ENCODE data around the gene RSU1. TPM values are rescaled to one million over a fixed set of nuclear protein-coding genes. Genes with fewer than 3 reads are reported as not detected.

Gene RSU1
- 58.6 and 78.3 TPM in 2 replicates for total RNA-seq

DNA sequence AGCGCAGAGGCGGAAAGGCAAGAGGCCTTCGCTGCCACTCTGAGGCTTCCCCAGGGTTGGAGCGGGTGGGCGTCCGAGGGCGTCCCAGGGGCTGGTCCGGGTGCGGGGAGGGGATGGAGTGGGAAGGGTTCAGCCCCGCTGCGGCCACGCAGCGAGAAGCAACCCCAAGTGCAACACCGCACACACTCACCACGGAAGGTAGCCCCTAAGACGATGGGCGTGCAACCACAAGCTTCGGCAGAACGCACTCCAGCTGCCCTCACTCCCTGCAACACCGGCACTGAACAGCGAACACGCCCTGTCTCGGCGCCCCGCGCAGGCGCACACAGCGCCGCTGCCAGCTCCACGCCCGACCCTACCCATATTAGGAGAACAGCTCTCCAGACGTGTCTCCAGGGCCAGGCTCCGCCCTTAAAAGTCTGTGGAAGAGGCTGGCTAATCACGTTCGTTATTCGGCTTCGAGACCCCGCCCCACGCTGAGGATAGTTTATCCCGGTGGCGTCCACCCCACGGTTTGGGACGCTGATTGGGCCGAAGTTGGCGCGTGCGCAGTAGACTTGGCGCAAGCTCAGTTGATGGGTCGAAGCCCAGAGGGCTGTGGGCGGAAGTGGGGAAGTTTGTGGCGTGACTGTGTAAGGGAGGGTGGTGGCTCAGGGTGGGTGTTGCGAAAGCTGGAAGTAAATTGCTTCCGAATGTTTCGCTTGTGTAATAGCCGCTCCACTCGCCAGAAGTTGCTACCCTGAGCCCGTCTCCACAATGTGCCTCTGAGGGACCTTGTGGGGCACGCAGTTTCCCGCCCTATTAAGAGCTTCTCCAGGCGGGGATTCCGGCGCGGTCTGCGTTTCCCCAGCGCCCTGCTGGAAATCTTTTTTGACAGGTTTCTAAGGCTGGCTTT lies at the start of gene RSU1:
Gene RSU1, minus strand, starts transcription at position 300 of the 895 bp plus-strand sequence. CDS start 343 bp downstream, outside the sequence.

All from bronchus fibroblast of lung (primary cell).